ENCODE results near the gene NAV3. TPM values are rescaled to one million over a fixed set of nuclear protein-coding genes. Genes with fewer than 3 reads are reported as not detected.

The NAV3 gene
- total and polyA plus RNA-seq, 2 experiments from 2014 or later, result 4.0 to 12.0 TPM

DNA sequence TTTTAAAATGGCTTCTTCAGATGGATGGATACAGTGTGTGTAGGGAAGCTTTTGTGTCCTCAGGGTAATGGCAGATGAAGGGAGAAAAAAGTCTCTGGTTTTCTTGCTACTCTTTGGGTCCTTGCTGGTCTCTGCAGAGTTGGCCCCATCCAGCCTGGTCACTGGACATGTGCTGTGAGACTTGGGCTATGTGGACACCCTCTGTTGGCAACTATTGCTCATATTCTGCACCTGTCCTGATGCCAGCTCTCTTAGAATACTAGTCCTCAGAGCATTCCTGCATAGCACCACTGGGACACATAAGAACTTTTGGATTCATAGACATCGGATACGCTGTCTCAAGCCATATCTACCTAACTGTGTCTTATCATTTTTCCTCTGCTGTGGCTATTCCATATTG is 20.0 kb downstream of the NAV3 start:
- Mint-ChIP-seq H3K9me3 (no peaks in the 10 kb centered on the region), H3K36me3 (ENCODE audit: low read depth) (no peaks in the 10 kb centered on the region), H3K27ac (no peak overlapping the region), H3K27me3 (ENCODE audit: insufficient read depth, low read depth, poor library complexity) (no peaks in the 10 kb centered on the region), H3K4me3 (no peak overlapping the region), H3K4me1 (no peaks in the 10 kb centered on the region; the same call in 2 of the 3 replicates)
- H3K4me2 ChIP-seq, result no peak overlapping the region
- H3K9me2 ChIP-seq (ENCODE audit: insufficient read depth), result no peaks in the 10 kb centered on the region
- H3K79me2 ChIP-seq (replicated peaks; ENCODE audit: insufficient read depth), result no peaks in the 10 kb centered on the region
- ATAC-seq (no peak), DNase-seq (ENCODE audit: low spot score) (no peak)
- H3K4me3 ChIP-seq, result no peak overlapping the region
- H4K20me1 ChIP-seq (replicated peaks; ENCODE audit: insufficient read depth), result no peaks in the 10 kb centered on the region
- no peaks in the 10 kb centered on the region for H3K4me1 ChIP-seq (ENCODE audit: insufficient read depth)
- no peaks in the 10 kb centered on the region for H3F3A ChIP-seq (replicated peaks; ENCODE audit: low read depth)
- TF ChIP-seq EZH2phosphoT487 (IDR thresholded peaks at IDR 0.05; ENCODE audit: unreplicated experiment) (no peak), JUNB (IDR thresholded peaks at IDR 0.05; ENCODE audit: unreplicated experiment) (no peak), EZH2 (IDR thresholded peaks at IDR 0.05; ENCODE audit: low read depth, unreplicated experiment) (no peak), STAT1 (IDR thresholded peaks at IDR 0.05; ENCODE audit: unreplicated experiment) (no peak), ZNF331 (CRISPR knock-in tag; IDR thresholded peaks at IDR 0.05; ENCODE audit: low read depth) (no peak), ZNF114 (CRISPR knock-in tag; IDR thresholded peaks at IDR 0.05) (no peak), CREB1 (CRISPR knock-in tag; IDR thresholded peaks at IDR 0.05; ENCODE audit: low read depth) (no peak), NANOG (IDR thresholded peaks at IDR 0.05; ENCODE audit: borderline replicate concordance) (no peak), POLR2AphosphoS5 (IDR thresholded peaks at IDR 0.05; ENCODE audit: low read depth) (no peak)
- TF ChIP-seq, protein P1, sequence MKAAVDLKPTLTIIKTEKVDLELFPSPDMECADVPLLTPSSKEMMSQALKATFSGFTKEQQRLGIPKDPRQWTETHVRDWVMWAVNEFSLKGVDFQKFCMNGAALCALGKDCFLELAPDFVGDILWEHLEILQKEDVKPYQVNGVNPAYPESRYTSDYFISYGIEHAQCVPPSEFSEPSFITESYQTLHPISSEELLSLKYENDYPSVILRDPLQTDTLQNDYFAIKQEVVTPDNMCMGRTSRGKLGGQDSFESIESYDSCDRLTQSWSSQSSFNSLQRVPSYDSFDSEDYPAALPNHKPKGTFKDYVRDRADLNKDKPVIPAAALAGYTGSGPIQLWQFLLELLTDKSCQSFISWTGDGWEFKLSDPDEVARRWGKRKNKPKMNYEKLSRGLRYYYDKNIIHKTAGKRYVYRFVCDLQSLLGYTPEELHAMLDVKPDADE (IDR thresholded peaks at IDR 0.05), result no peak
- TF ChIP-seq, protein P2, sequence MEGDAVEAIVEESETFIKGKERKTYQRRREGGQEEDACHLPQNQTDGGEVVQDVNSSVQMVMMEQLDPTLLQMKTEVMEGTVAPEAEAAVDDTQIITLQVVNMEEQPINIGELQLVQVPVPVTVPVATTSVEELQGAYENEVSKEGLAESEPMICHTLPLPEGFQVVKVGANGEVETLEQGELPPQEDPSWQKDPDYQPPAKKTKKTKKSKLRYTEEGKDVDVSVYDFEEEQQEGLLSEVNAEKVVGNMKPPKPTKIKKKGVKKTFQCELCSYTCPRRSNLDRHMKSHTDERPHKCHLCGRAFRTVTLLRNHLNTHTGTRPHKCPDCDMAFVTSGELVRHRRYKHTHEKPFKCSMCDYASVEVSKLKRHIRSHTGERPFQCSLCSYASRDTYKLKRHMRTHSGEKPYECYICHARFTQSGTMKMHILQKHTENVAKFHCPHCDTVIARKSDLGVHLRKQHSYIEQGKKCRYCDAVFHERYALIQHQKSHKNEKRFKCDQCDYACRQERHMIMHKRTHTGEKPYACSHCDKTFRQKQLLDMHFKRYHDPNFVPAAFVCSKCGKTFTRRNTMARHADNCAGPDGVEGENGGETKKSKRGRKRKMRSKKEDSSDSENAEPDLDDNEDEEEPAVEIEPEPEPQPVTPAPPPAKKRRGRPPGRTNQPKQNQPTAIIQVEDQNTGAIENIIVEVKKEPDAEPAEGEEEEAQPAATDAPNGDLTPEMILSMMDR (conservative IDR thresholded peaks at IDR 0.05; ENCODE audit: low read depth in 2 of 2), result no peak
- TF ChIP-seq, protein P3, sequence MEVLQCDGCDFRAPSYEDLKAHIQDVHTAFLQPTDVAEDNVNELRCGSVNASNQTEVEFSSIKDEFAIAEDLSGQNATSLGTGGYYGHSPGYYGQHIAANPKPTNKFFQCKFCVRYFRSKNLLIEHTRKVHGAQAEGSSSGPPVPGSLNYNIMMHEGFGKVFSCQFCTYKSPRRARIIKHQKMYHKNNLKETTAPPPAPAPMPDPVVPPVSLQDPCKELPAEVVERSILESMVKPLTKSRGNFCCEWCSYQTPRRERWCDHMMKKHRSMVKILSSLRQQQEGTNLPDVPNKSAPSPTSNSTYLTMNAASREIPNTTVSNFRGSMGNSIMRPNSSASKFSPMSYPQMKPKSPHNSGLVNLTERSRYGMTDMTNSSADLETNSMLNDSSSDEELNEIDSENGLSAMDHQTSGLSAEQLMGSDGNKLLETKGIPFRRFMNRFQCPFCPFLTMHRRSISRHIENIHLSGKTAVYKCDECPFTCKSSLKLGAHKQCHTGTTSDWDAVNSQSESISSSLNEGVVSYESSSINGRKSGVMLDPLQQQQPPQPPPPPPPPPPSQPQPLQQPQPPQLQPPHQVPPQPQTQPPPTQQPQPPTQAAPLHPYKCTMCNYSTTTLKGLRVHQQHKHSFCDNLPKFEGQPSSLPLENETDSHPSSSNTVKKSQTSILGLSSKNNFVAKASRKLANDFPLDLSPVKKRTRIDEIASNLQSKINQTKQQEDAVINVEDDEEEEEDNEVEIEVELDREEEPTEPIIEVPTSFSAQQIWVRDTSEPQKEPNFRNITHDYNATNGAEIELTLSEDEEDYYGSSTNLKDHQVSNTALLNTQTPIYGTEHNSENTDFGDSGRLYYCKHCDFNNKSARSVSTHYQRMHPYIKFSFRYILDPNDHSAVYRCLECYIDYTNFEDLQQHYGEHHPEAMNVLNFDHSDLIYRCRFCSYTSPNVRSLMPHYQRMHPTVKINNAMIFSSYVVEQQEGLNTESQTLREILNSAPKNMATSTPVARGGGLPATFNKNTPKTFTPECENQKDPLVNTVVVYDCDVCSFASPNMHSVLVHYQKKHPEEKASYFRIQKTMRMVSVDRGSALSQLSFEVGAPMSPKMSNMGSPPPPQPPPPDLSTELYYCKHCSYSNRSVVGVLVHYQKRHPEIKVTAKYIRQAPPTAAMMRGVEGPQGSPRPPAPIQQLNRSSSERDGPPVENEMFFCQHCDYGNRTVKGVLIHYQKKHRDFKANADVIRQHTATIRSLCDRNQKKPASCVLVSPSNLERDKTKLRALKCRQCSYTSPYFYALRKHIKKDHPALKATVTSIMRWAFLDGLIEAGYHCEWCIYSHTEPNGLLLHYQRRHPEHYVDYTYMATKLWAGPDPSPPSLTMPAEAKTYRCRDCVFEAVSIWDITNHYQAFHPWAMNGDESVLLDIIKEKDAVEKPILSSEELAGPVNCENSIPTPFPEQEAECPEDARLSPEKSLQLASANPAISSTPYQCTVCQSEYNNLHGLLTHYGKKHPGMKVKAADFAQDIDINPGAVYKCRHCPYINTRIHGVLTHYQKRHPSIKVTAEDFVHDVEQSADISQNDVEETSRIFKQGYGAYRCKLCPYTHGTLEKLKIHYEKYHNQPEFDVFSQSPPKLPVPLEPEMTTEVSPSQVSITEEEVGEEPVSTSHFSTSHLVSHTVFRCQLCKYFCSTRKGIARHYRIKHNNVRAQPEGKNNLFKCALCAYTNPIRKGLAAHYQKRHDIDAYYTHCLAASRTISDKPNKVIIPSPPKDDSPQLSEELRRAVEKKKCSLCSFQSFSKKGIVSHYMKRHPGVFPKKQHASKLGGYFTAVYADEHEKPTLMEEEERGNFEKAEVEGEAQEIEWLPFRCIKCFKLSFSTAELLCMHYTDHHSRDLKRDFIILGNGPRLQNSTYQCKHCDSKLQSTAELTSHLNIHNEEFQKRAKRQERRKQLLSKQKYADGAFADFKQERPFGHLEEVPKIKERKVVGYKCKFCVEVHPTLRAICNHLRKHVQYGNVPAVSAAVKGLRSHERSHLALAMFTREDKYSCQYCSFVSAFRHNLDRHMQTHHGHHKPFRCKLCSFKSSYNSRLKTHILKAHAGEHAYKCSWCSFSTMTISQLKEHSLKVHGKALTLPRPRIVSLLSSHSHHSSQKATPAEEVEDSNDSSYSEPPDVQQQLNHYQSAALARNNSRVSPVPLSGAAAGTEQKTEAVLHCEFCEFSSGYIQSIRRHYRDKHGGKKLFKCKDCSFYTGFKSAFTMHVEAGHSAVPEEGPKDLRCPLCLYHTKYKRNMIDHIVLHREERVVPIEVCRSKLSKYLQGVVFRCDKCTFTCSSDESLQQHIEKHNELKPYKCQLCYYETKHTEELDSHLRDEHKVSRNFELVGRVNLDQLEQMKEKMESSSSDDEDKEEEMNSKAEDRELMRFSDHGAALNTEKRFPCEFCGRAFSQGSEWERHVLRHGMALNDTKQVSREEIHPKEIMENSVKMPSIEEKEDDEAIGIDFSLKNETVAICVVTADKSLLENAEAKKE (CRISPR knock-in tag; IDR thresholded peaks at IDR 0.05), result no peak
- TF ChIP-seq, protein P4, sequence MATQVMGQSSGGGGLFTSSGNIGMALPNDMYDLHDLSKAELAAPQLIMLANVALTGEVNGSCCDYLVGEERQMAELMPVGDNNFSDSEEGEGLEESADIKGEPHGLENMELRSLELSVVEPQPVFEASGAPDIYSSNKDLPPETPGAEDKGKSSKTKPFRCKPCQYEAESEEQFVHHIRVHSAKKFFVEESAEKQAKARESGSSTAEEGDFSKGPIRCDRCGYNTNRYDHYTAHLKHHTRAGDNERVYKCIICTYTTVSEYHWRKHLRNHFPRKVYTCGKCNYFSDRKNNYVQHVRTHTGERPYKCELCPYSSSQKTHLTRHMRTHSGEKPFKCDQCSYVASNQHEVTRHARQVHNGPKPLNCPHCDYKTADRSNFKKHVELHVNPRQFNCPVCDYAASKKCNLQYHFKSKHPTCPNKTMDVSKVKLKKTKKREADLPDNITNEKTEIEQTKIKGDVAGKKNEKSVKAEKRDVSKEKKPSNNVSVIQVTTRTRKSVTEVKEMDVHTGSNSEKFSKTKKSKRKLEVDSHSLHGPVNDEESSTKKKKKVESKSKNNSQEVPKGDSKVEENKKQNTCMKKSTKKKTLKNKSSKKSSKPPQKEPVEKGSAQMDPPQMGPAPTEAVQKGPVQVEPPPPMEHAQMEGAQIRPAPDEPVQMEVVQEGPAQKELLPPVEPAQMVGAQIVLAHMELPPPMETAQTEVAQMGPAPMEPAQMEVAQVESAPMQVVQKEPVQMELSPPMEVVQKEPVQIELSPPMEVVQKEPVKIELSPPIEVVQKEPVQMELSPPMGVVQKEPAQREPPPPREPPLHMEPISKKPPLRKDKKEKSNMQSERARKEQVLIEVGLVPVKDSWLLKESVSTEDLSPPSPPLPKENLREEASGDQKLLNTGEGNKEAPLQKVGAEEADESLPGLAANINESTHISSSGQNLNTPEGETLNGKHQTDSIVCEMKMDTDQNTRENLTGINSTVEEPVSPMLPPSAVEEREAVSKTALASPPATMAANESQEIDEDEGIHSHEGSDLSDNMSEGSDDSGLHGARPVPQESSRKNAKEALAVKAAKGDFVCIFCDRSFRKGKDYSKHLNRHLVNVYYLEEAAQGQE (IDR thresholded peaks at IDR 0.05; ENCODE audit: unreplicated experiment), result no peak
- no peak overlapping the region for H2AFZ ChIP-seq
- H3K36me3 ChIP-seq (ENCODE audit: insufficient read depth), result no peaks in the 10 kb centered on the region
- H3K27me3 ChIP-seq (ENCODE audit: insufficient read depth), result no peaks in the 10 kb centered on the region
- H3K27ac ChIP-seq (ENCODE audit: low read depth), result no peak overlapping the region
